Left lung (tissue), 10 donors: ENCODE data around the gene NPAS2. TPM values are rescaled to one million over a fixed set of nuclear protein-coding genes. Genes with fewer than 3 reads are reported as not detected.

Experiments
- ATAC-seq: fragments of 200-7000 bp; cut with Tn5 transposase; one replicate; pipeline ENCODE4 v1.9.1; 2020; ENCODE audit warnings: moderate library complexity
- DNase-seq, 4 donors: peaks; one replicate each; pipeline ENCODE4 v3.0.0-alpha.2; 2013 to 2020
- H3K27ac ChIP-seq, 2 donors: fragments of 200-600 bp; sonication (generic) in 1 of 2; one replicate each; pipeline versions ENCODE4 v1.5.0 to v1.8.0; 2020 to 2021
- H3K27me3 ChIP-seq, 2 donors: fragments of 200-600 bp; sonication (generic) in 1 of 2; one replicate each; pipeline versions ENCODE4 v1.5.0 to v1.8.0; 2020 to 2021
- H3K36me3 ChIP-seq, 2 donors: fragments of 200-600 bp; sonication (generic) in 1 of 2; one replicate each; pipeline versions ENCODE4 v1.5.0 to v1.8.0; 2020 to 2021
- H3K4me1 ChIP-seq, 2 donors: fragments of 200-600 bp; one replicate each; pipeline ENCODE4 v1.8.0; 2021
- H3K4me3 ChIP-seq, 2 donors: fragments of 200-600 bp; sonication (generic) in 1 of 2; one replicate each; pipeline versions ENCODE4 v1.5.0 to v1.8.0; 2020 to 2021; ENCODE audit warnings: mild to moderate bottlenecking in 1 of 2
- H3K9me3 ChIP-seq, 2 donors: fragments of 200-600 bp; sonication (generic) in 1 of 2; one replicate each; pipeline versions ENCODE4 v1.5.0 to v1.8.0; 2020 to 2021
- CTCF ChIP-seq, 2 donors: fragments of 200-600 bp; sonication (generic) in 1 of 2; IDR thresholded peaks; one replicate each; pipeline versions ENCODE4 v1.5.0 to v1.8.0; 2021; ENCODE audit warnings: antibody characterized with exemption in 2 of 2
- intact Hi-C, 2 donors: fragments of 100-400 bp; cut with DNase I; formaldehyde crosslinking; loops; one replicate each; pipeline versions ENCODE4 v1.11.2 to v1.14.2; 2022
- polyA plus RNA-seq, 6 donors: library from polyadenylated mRNA; unstranded; fragments of 120-200 nt; gene quantifications; one replicate each; pipeline ENCODE4 v1.2.1, GENCODE V29; 2013; ENCODE audit not compliant: insufficient read length in 6 of 6
- total RNA-seq, 2 donors: library from RNA; stranded (reverse); fragmentation: NEBNext Ultra II Directional; extraction: Animal tissue kit (Norgen Biotek cat#: 25700); gene quantifications; one replicate each; pipeline ENCODE4 v1.2.1, GENCODE V29; 2021
- donor health status: DM: no; HTN: yes; CAD: no.
- donor health status: DM: no; HTN: no; CAD: no.

NPAS2 gene
- total and polyA plus RNA-seq, 8 donors = 18.8 to 40.2 (median 35.0) TPM

GRCh38 chr2:101027852-101028251 is 207.9 kb downstream of the NPAS2 start:
- intact Hi-C loops = no loop called here
- TF ChIP-seq CTCF (IDR thresholded peaks at IDR 0.05) = no peak
- ATAC-seq = no peak
- Histone ChIP-seq H3K27me3 (no peaks in the 10 kb centered on the region), H3K4me3 (no peak overlapping the region), H3K4me1 (peaks cover 0 to 6% of the 10 kb centered on the region in 2 donors), H3K9me3 (no peaks in the 10 kb centered on the region), H3K27ac (no peak overlapping the region), H3K36me3 (peaks cover 0 to 89% of the 10 kb centered on the region in 2 donors)
- DNase-seq = no peak

DNA sequence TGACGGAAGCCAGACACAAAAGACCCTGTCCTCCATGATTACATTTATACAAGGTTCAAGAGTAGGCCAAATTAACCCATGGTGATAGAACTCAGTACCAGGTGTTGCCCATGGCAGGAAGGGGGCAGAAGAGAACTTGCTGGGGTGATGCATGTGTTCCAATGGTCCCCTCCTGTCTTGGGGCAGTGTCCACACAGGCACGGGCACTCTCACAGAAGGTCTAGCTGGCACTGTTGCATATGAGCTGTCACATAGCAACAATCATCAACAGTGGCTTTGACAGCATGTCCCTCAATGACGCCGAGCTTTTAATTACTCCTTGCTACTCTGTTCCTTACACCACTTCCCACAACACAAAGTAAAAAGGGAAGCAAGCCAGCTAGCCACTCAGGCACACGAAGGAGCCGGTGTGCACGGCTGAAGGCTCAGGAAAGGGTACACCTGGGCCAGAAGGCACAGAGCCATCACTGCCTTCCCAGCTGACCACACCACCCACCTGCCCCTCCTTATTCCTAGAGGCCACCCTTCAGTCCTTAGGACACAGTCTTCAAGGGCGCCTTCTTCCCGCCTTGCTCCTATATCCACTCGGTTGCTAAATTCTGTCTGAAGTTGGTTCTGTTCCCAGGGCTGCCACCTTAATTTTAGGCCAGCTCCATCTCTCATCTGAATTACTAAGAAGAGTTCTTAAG is 211.1 kb downstream of the NPAS2 start:
- H3K36me3 ChIP-seq = peaks cover 0 to 94% of the 10 kb centered on the region in 2 donors
- H3K27ac ChIP-seq = no peak overlapping the region
- no peak overlapping the region for H3K4me3 ChIP-seq
- intact Hi-C loops = loop anchor here in 1 of 2 donors (10.0 kb wide), 2 partner anchors 124 to 174 kb away; partner anchors contain the start of gene TBC1D8
- H3K4me1 ChIP-seq = peaks cover 0 to 6% of the 10 kb centered on the region in 2 donors
- DNase-seq (no peak), ATAC-seq (no peak)
- TF ChIP-seq CTCF (IDR thresholded peaks at IDR 0.05) = no peak
- H3K9me3 ChIP-seq = no peaks in the 10 kb centered on the region
- H3K27me3 ChIP-seq = no peaks in the 10 kb centered on the region

- no peaks in the 10 kb centered on the region for H3K9me3 ChIP-seq
- no peak for ATAC-seq
- H3K36me3 ChIP-seq = peaks cover 0 to 93% of the 10 kb centered on the region in 2 donors
- no peak for TF ChIP-seq CTCF (IDR thresholded peaks at IDR 0.05)
- peaks cover 0 to 6% of the 10 kb centered on the region in 2 donors for H3K4me1 ChIP-seq
- H3K27me3 ChIP-seq = no peaks in the 10 kb centered on the region
- DNase-seq = no peak
- H3K27ac ChIP-seq = peak overlapping the region in 1 of 2 donors; percentile 9
- no peak overlapping the region for H3K4me3 ChIP-seq
- intact Hi-C loops = loop anchor here in 1 of 2 donors (10.0 kb wide), 2 partner anchors 123 to 173 kb away; partner anchors contain the start of gene TBC1D8
Measured at GRCh38 chr2:101032084-101032776, 212.3 kb downstream of the NPAS2 start.

DNA sequence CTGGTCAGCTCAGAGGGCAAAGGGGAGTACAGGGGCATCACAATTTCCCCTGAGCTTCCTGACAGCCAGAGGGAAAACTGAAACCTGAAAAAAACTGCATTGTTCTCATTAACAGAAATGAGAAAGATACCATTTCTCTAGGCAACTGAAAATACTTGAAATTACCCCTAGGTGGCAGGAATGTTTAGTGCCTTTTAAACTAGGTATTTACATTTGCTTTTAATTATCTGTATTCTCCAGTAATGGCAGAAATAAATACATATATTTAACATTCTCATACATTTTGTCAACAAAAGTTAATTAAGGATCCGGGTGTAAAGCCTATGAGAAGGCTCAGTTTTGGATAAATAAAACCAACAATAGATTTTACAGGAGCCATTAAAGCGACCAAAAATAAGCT is 216.6 kb downstream of the NPAS2 start:
- Histone ChIP-seq H3K27me3 (no peaks in the 10 kb centered on the region), H3K9me3 (no peaks in the 10 kb centered on the region), H3K4me3 (no peak overlapping the region), H3K4me1 (peaks cover 0 to 34% of the 10 kb centered on the region in 2 donors), H3K27ac (no peak overlapping the region), H3K36me3 (peaks cover 0 to 81% of the 10 kb centered on the region in 2 donors)
- peak; percentile 42 to 45 for TF ChIP-seq CTCF (IDR thresholded peaks at IDR 0.05)
- intact Hi-C loops = loop anchor here in 1 of 2 donors (10.0 kb wide), 2 partner anchors 118 to 168 kb away; partner anchors contain the start of gene TBC1D8
- peak; percentile 37 for ATAC-seq
- peak in 1 of 4 donors; percentile 7 for DNase-seq
